ENCODE results near the gene CNPPD1. TPM values are rescaled to one million over a fixed set of nuclear protein-coding genes. Genes with fewer than 3 reads are reported as not detected.

Gene CNPPD1
- total and polyA plus RNA-seq, 2 of the 8 experiments (the other 6 are each of a cell fraction or from before 2014, with no cell fraction given), result 32.9 to 35.9 TPM

GRCh38 chr2:219209236-219210195 is 32.8 kb upstream of the CNPPD1 start:
- Histone ChIP-seq H3K18ac (ENCODE audit: extremely low read depth, low read length) (no peak overlapping the region), H3K23me2 (ENCODE audit: low read depth, low read length) (peaks cover 10% of the 10 kb centered on the region), H3K56ac (replicated peaks; ENCODE audit: insufficient read length, low read depth, low read length) (no peak overlapping the region), H4K91ac (replicated peaks; ENCODE audit: insufficient read length, low read length) (no peak overlapping the region), H2BK20ac (ENCODE audit: low read length) (no peak overlapping the region), H3K4me3 (ENCODE audit: extremely low read depth in 1 of 4, insufficient read depth in 2 of 4, low read depth in 3 of 4, low read length in 4 of 4) (no peak overlapping the region), H2BK12ac (ENCODE audit: low read depth, low read length) (no peak overlapping the region), H2AFZ (ENCODE audit: low read length) (no peak overlapping the region), H2BK15ac (ENCODE audit: low read length) (no peak overlapping the region), H2BK5ac (ENCODE audit: low read depth, low read length) (no peak overlapping the region), H3K4ac (replicated peaks; ENCODE audit: insufficient read length, low read depth, low read length) (no peak overlapping the region), H3K9me3 (ENCODE audit: insufficient read depth in 2 of 2, low read depth in 1 of 2, low read length in 1 of 2) (no peaks in the 10 kb centered on the region), H3K27ac (ENCODE audit: low read depth, low read length) (no peak overlapping the region), H3K9ac (replicated peaks in 1 of 4; ENCODE audit: extremely low read depth in 1 of 4, low read depth in 3 of 4, low read length in 3 of 4) (no peak overlapping the region), H3K14ac (ENCODE audit: insufficient read length) (no peak overlapping the region), H2BK120ac (replicated peaks; ENCODE audit: low read depth, low read length) (no peak overlapping the region), H3K4me1 (replicated peaks in 1 of 4; ENCODE audit: control insufficient read depth in 3 of 4, insufficient read depth in 4 of 4, low read length in 3 of 4) (peaks cover 0 to 6% (median 3%) of the 10 kb centered on the region in 4 experiments; a peak in 5 of 7 replicates), H4K20me1 (replicated peaks in 1 of 2; ENCODE audit: control insufficient read depth in 1 of 2, insufficient read depth in 2 of 2, low read length in 2 of 2) (peaks cover 0 to 4% of the 10 kb centered on the region in 2 experiments), H3K79me2 (ENCODE audit: control insufficient read depth in 1 of 2, insufficient read depth in 2 of 2, low read length in 2 of 2) (no peaks in the 10 kb centered on the region), H2AK5ac (ENCODE audit: low read depth, low read length) (no peak overlapping the region), H3K36me3 (ENCODE audit: control insufficient read depth in 2 of 4, insufficient read depth in 4 of 4, low read length in 3 of 4) (peaks cover 8 to 45% (median 21%) of the 10 kb centered on the region in 4 experiments), H3K79me1 (ENCODE audit: low read depth, low read length) (no peaks in the 10 kb centered on the region), H4K5ac (ENCODE audit: insufficient read length, low read depth, low read length) (no peak overlapping the region), H3K4me2 (ENCODE audit: insufficient read depth in 1 of 2, low read depth in 2 of 2, low read length in 2 of 2) (no peak overlapping the region), H3K27me3 (replicated peaks in 1 of 4; ENCODE audit: control insufficient read depth in 3 of 4, extremely low read depth in 1 of 4, insufficient read depth in 3 of 4, low read length in 3 of 4) (no peaks in the 10 kb centered on the region), H4K8ac (ENCODE audit: extremely low read depth, insufficient read depth, low read length) (no peak overlapping the region), H3K23ac (ENCODE audit: insufficient read length) (no peak overlapping the region)
- 89% methylated on average over 18 of the region's 18 CpGs; no CpG with 5 or more reads in 1 of the 2 experiments for WGBS, 2 experiments (ENCODE audit: extremely low coverage in 1 of 2, insufficient coverage in 1 of 2, insufficient read length in 1 of 2, insufficient replicate concordance in 2 of 2, low coverage in 1 of 2, low lambda C conversion rate in 2 of 2, missing lambda C conversion rate in 1 of 2)
- DNase-seq (ENCODE audit: low read depth in 1 of 2, low spot score in 2 of 2) (no peak), FAIRE-seq (no peak)
- ChIA-PET POLR2A (ENCODE audit: partially characterized antibody) (interaction anchor here (0.9 to 6.1 kb wide), 4 partner anchors 9 to 21 kb away, joined by 3 to 101 read pairs (median 4); partner anchors contain the start of genes ABCB6 and ANKZF1), CTCF (ENCODE audit: partially characterized antibody) (interaction anchor here (1.5 kb wide), 1 partner anchor 10 kb away, joined by 3 read pairs; no protein-coding TSS in a partner anchor)
- TF ChIP-seq CHD1 (IDR thresholded peaks at IDR 0.05; ENCODE audit: low read depth, low read length) (no peak), NRF1 (IDR thresholded peaks at IDR 0.05; ENCODE audit: low read depth, low read length) (no peak), CREB1 (IDR thresholded peaks at IDR 0.05) (no peak), NANOG (IDR thresholded peaks at IDR 0.05; ENCODE audit: insufficient read depth, low read depth, low read length, poor library complexity, severe bottlenecking) (no peak), TCF12 (IDR thresholded peaks at IDR 0.05; ENCODE audit: low read depth, low read length) (no peak), POU5F1 (IDR thresholded peaks at IDR 0.05; ENCODE audit: low read depth, low read length) (no peak), E2F6 (IDR thresholded peaks at IDR 0.05) (no peak), BCL11A (IDR thresholded peaks at IDR 0.05; ENCODE audit: low read depth in 2 of 2, low read length in 2 of 2) (no peak), JUND (IDR thresholded peaks at IDR 0.05; ENCODE audit: low read length) (no peak), GABPA (IDR thresholded peaks at IDR 0.05; ENCODE audit: borderline replicate concordance, insufficient read depth, low read length) (no peak), RBBP5 (IDR thresholded peaks at IDR 0.05; ENCODE audit: borderline replicate concordance, low read depth, low read length) (no peak)

All from H1 (cell line).